ENCODE data around the gene HMGB3. TPM values are rescaled to one million over a fixed set of nuclear protein-coding genes. Genes with fewer than 3 reads are reported as not detected.

Gene HMGB3
- total and polyA plus RNA-seq, 7 donors, result 2.5 to 46.4 (median 3.9) TPM

- Histone ChIP-seq H3K4me3 (no peak overlapping the region), H3K4me1 (no peaks in the 10 kb centered on the region), H3K9me3 (no peaks in the 10 kb centered on the region), H3K27ac (no peak overlapping the region), H3K36me3 (no peaks in the 10 kb centered on the region), H3K27me3 (no peaks in the 10 kb centered on the region)
- DNase-seq, result no peak
- WGBS, 2 donors, result 66 to 76% methylated on average over 2 of the region's 2 CpGs
- intact Hi-C loops (cut with DNase I), result no loop called here
- TF ChIP-seq POLR2AphosphoS5 (IDR thresholded peaks at IDR 0.05) (no peak), EP300 (IDR thresholded peaks at IDR 0.05) (no peak)
Observed at GRCh38 chrX:151019856-151020255, 36.7 kb downstream of the HMGB3 start.

- H3K4me1 ChIP-seq, result no peaks in the 10 kb centered on the region
- H3K36me3 ChIP-seq, result no peaks in the 10 kb centered on the region
- H3K27ac ChIP-seq, result no peak overlapping the region
- no peak for TF ChIP-seq POLR2A (IDR thresholded peaks at IDR 0.05)
- H3K4me3 ChIP-seq, result no peak overlapping the region
- intact Hi-C loops (cut with DNase I), result no loop called here
- H3K27me3 ChIP-seq, result no peaks in the 10 kb centered on the region
- H3K9me3 ChIP-seq, result no peaks in the 10 kb centered on the region
- DNase-seq, result no peak
Observed at GRCh38 chrX:151030845-151031244, 47.7 kb downstream of the HMGB3 start.

GRCh38 chrX:151031391-151031975, 48.3 kb downstream of the HMGB3 start:
- H3K36me3 ChIP-seq, result no peaks in the 10 kb centered on the region
- no peaks in the 10 kb centered on the region for H3K9me3 ChIP-seq
- 74 to 80% methylated on average over 7 of the region's 7 CpGs for WGBS, 2 donors
- DNase-seq, result no peak
- H3K4me1 ChIP-seq, result no peaks in the 10 kb centered on the region
- no peak overlapping the region for H3K4me3 ChIP-seq
- no peak for TF ChIP-seq CTCF (IDR thresholded peaks at IDR 0.05)
- no peak for TF ChIP-seq POLR2A (IDR thresholded peaks at IDR 0.05)
- no peak for TF ChIP-seq POLR2AphosphoS5 (IDR thresholded peaks at IDR 0.05)
- no peak for TF ChIP-seq EP300 (IDR thresholded peaks at IDR 0.05)
- intact Hi-C loops (cut with DNase I), result no loop called here
- H3K27me3 ChIP-seq, result no peaks in the 10 kb centered on the region
- no peak overlapping the region for H3K27ac ChIP-seq

GRCh38 chrX:151039351-151039750, 56.2 kb downstream of the HMGB3 start:
- TF ChIP-seq POLR2A (IDR thresholded peaks at IDR 0.05) (no peak), EP300 (IDR thresholded peaks at IDR 0.05) (no peak), CTCF (IDR thresholded peaks at IDR 0.05) (no peak)
- WGBS, 2 donors, result 47 to 64% methylated on average over 2 of the region's 2 CpGs
- Histone ChIP-seq H3K36me3 (no peaks in the 10 kb centered on the region), H3K4me1 (no peaks in the 10 kb centered on the region), H3K4me3 (no peak overlapping the region), H3K27me3 (no peaks in the 10 kb centered on the region), H3K9me3 (no peaks in the 10 kb centered on the region), H3K27ac (no peak overlapping the region)
- intact Hi-C loops (cut with DNase I), result no loop called here
- no peak for DNase-seq

Small RNA genes within 50 kb of the gene (small RNA-seq; reads per million reads assigned to genes)
- gene RNA5SP525 (0 reads per million in 3 donors), gene RNU6-383P (0 to 0.11 (median 0) reads per million in 3 donors), gene RPL12P50 (0 reads per million in 3 donors)

Other genes starting within 250 kb of the HMGB3 start
- gene CD99L2, start 84.7 kb upstream of the HMGB3 start, total RNA-seq, result 10 to 100 TPM; 55.8 to 62.6 (median 59.5) TPM
- gene CD99L2, start 84.7 kb upstream of the HMGB3 start, polyA plus RNA-seq, result 10 to 100 TPM in 1 of 3 donors, 1 to 10 TPM in 2; 4.8 to 20.0 (median 4.9) TPM
- not detected for gene GPR50, start 193.2 kb downstream of the HMGB3 start, total RNA-seq
- gene GPR50, start 193.2 kb downstream of the HMGB3 start, polyA plus RNA-seq, result not detected